Daoy (cell line): ENCODE measurements around the gene SRGN. TPM values are rescaled to one million over a fixed set of nuclear protein-coding genes. Genes with fewer than 3 reads are reported as not detected.
"Not testable (repeated sequence)": the region's sequence is repeated elsewhere in the genome, so short reads cannot be mapped to it uniquely, and the experiment has no call there.

Source experiments
- DNase-seq: peaks from one replicate; pipeline ENCODE4 v3.0.0-alpha.2; 2015; ENCODE audit warnings: low read depth
- total RNA-seq: library from RNA; depleted of rRNA; stranded (reverse); fragments of >200 nt; shearing (Covaris generic); gene quantifications from 2 replicates; pipeline ENCODE4 v1.2.3, GENCODE V29; 2014; rRNA removed

Gene SRGN
- total RNA-seq, 1 experiment from 2014 or later, result 11.5 TPM

DNA sequence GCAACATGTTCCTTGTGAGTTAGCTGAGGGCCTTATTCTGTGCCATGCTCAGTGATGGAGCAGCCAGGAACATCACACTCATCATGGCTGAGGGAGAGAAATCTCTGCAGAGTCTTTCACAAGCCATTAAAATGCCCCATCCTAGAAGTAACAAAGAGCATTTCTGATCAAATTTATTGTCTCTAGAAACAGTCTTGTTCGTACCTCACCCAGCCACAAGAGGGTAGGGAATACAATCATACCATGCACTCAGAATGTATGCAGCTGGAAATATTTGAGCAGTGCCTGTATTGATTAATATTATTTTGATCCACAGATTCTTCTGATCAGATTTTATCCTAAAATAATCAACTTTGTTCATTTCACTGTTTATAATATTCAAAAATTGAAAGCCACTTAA is 53.4 kb downstream of the SRGN start:
- no peak for DNase-seq

DNA sequence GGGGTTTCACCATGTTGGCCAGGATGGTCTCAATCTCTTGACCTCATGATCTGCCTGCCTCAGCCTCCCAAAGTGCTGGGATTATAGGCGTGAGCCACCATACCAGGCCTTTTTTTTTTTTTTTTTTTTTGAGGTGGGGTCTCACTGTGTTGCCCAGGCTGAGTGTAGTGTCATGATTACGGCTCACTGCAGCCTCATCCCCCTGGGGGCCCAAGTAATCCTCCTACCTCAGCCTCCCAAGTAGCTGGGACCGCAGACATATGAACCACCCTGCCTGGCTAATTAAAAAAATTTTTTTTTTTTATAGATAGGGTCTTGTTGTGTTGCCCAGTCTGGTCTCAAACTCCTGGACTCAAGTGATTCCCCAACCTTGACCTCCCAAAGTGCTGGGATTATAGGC is 54.2 kb downstream of the SRGN start:
- not testable (repeated sequence) for DNase-seq

DNA sequence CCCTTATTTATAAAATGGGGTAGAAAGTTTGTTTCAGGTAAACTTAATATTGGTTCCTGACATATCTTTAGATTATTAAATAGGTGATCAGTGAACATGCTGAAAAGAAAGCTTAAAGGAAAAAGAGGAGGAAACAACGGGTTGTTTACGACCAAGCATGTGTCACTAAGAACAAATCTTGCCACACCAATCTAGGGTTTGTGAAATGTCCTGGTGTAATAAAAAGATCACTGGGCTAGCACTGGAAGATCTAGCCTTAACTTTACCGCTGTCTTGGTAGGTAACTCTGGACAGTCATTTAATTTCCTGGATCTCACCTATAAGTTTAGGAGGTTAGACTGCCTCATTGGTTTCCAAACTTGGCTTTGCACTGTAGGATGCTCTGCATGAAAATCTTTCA is 55.1 kb downstream of the SRGN start:
- no peak for DNase-seq

DNA sequence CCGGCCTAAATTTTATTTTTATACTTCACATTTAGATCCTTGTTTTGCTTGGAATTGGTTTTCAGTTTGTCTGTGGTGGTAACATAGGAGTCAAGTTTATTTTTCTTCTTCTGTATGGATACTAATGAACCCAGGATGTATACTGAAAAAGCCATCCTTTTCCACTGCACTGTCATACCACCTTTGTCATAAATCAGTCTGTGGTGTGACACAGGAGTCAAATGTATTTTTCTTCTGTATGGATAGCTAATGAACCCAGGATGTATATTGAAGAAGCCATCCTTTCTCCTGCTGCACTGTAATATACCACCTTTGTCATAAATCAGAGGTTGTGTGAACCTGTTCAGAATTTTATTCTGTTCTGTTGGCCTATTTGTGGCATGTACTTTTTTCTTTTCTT is 57.4 kb downstream of the SRGN start:
- DNase-seq, result no peak

DNA sequence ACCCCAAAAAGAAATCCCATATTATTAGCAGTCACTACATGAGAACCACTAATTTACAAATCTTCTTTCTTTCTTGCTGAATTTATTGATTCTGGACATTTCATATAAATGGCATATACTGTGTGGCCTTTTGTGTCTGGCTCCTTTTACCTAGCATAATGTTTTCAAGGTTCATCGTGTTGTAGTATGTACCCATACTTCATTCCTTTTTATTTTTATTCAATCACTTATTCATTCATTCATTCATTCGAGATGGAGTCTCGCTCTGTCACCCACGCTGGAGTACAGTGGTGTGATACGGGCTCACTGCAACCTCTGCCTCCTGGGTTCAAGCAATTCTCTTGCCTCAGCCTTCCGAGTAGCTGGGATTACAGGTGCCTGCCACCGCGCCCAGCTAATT is 58.0 kb downstream of the SRGN start:
- no peak for DNase-seq

DNA sequence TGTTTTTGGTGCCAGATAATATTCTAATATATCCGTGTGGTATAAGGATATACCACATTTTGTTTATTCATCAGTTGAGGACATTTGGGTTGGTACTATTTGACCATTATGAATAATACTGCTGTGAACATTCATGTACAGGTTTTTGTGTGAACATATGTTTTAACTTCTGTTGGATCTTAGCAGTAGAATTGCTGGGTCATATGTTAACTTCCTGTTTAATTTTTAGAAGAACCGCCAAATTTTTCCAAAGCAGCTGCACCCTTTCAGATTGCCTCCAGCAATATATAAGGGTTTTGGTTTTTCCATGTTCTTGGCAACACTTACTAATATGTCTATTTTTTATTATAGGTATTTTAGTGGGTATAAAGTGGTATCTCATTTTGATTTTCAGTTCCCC is 58.9 kb downstream of the SRGN start:
- DNase-seq, result no peak

DNA sequence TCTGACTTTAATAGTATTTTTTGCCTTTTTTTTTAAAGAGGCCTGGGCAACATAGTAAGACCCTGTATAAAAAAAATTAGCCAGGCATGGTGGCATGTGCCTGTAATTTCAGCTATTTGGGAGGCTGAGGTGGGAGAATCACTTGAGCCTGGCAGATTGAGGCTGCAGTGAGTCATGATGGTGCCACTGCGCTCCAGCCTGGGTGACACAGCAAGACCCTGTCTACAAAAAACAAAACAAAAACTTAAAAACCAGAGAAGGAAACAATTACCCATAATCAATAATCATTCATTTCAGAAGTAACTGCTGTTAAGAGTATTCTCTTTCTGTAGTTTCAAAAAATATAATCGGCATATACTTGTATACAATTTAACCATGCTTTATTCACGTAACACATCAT is 64.1 kb downstream of the SRGN start:
- no peak for DNase-seq

DNA sequence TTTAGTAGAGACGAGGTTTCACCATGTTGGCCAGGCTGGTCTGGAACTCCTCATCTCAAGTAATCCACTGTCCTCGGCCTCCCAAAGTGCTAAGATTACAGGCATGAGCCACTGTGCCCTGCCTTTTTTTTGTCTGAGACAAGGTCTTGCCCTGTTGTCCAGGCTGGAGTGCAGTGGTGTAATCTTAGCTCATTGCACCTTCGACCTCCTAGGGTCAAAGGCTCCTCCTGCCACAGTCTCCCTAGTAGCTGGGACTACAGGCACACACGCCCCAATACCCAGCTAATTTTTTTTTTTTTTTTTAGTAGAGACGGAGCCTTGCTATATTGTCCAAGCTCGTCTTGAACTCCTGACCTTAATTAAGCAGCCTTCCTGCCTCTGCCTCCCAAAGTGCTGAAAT is 65.3 kb downstream of the SRGN start:
- DNase-seq, result no peak

Other genes starting within 250 kb of the SRGN start
- gene DDX50, start 186.8 kb upstream of the SRGN start, total RNA-seq, result 44.9 and 47.9 TPM in 2 replicates
- gene DDX21, start 131.9 kb upstream of the SRGN start, total RNA-seq, result 174 and 175 TPM in 2 replicates
- 27.3 and 32.1 TPM in 2 replicates for gene KIFBP, start 99.3 kb upstream of the SRGN start, total RNA-seq
- gene VPS26A, start 36.1 kb downstream of the SRGN start, total RNA-seq, result 21.7 and 32.5 TPM in 2 replicates
- gene SUPV3L1, start 92.1 kb downstream of the SRGN start, total RNA-seq, result 23.0 and 24.9 TPM in 2 replicates
- gene HKDC1, start 132.2 kb downstream of the SRGN start, total RNA-seq, result 0.69 and 0.89 TPM in 2 replicates
- gene HK1, start 190.4 kb downstream of the SRGN start, total RNA-seq, result 20.8 and 28.9 TPM in 2 replicates